GM18873 (cell line): ENCODE data around the gene RHOV.

Experiments used
- ATAC-seq: cut with Tn5 transposase; IDR thresholded peaks from one replicate; pipeline ENCODE4 v1.9.1; 2021; ENCODE audit warnings: mild to moderate bottlenecking, moderate library complexity, moderate number of reproducible peaks; ENCODE audit not compliant: unreplicated experiment, low FRiP score

Gene RHOV

GRCh38 chr15:40850576-40851112 is 23.4 kb downstream of the RHOV start:
- no peak for ATAC-seq

- no peak for ATAC-seq
These were observed 26.6 kb downstream of the RHOV start for GRCh38 chr15:40847223-40847961.

- ATAC-seq, result no peak
These were observed 27.2 kb downstream of the RHOV start for GRCh38 chr15:40846841-40847222.

GRCh38 chr15:40845511-40846284 is 28.3 kb downstream of the RHOV start:
- no peak for ATAC-seq

GRCh38 chr15:40845036-40845435 is 29.0 kb downstream of the RHOV start:
- ATAC-seq, result no peak

GRCh38 chr15:40844696-40845030 is 29.4 kb downstream of the RHOV start:
- no peak for ATAC-seq

GRCh38 chr15:40843885-40844695 is 29.9 kb downstream of the RHOV start, which contains the start of gene SPINT1:
TSS of gene SPINT1 (plus strand) at chr15:40844048. CDS start at chr15:40844555, 507 bp downstream.
- ATAC-seq, result no peak

- ATAC-seq, result no peak
These were observed 30.7 kb downstream of the RHOV start for GRCh38 chr15:40843261-40843884.

GRCh38 chr15:40841741-40842140 is 32.3 kb downstream of the RHOV start:
- no peak for ATAC-seq

GRCh38 chr15:40838756-40839155 is 35.3 kb downstream of the RHOV start:
- ATAC-seq, result no peak

- ATAC-seq, result no peak
These were observed 38.0 kb downstream of the RHOV start for GRCh38 chr15:40836020-40836419.

GRCh38 chr15:40832903-40833302 is 41.1 kb downstream of the RHOV start:
- ATAC-seq, result no peak

- ATAC-seq, result no peak
These were observed 42.2 kb downstream of the RHOV start for GRCh38 chr15:40831861-40832260.

GRCh38 chr15:40830884-40831283 is 43.1 kb downstream of the RHOV start:
- no peak for ATAC-seq

GRCh38 chr15:40829115-40829514 is 44.9 kb downstream of the RHOV start:
- no peak for ATAC-seq

- no peak for ATAC-seq
These were observed 45.5 kb downstream of the RHOV start, which contains the start of gene PPP1R14D for GRCh38 chr15:40828447-40829036. TSS of gene PPP1R14D (minus strand) at chr15:40828708. CDS start at chr15:40828641, 67 bp downstream.

- ATAC-seq, result no peak
These were observed 47.5 kb downstream of the RHOV start for GRCh38 chr15:40826423-40827075.

- no peak for ATAC-seq
These were observed 48.2 kb downstream of the RHOV start for GRCh38 chr15:40825661-40826422.
